Right lobe of liver (tissue), 6 donors: ENCODE results near the gene CCNG2. TPM values are rescaled to one million over a fixed set of nuclear protein-coding genes. Genes with fewer than 3 reads are reported as not detected.

ENCODE experiments used
- ATAC-seq, 4 donors: fragments of 200-7000 bp; cut with Tn5 transposase; one replicate each; pipeline ENCODE4 v1.9.1; 2020; ENCODE audit warnings: mild to moderate bottlenecking in 4 of 4, moderate library complexity in 4 of 4
- DNase-seq, 3 donors: peaks; one replicate each; pipeline ENCODE4 v3.0.0-alpha.2; 2020
- H3K27ac ChIP-seq, 3 donors: fragments of 200-600 bp; one replicate each; pipeline ENCODE4 v1.8.0; 2022
- H3K27me3 ChIP-seq, 2 donors: fragments of 200-600 bp; one replicate each; pipeline ENCODE4 v1.8.0; 2022
- H3K36me3 ChIP-seq, 4 donors: fragments of 200-600 bp; sonication (generic) in 1 of 4; one replicate each; pipeline versions ENCODE4 v1.5.1 to v1.8.0; 2017 to 2022; ENCODE audit warnings: control low read depth in 1 of 4
- H3K4me1 ChIP-seq, 4 donors: fragments of 200-600 bp; sonication (generic) in 1 of 4; one replicate each; pipeline versions ENCODE4 v1.5.1 to v1.8.0; 2017 to 2022; ENCODE audit warnings: control low read depth in 1 of 4
- H3K4me3 ChIP-seq, 3 donors: fragments of 200-600 bp; one replicate each; pipeline ENCODE4 v1.8.0; 2022
- H3K9me3 ChIP-seq, 4 donors: fragments of 200-600 bp; sonication (generic) in 1 of 4; one replicate each; pipeline versions ENCODE4 v1.5.1 to v1.8.0; 2017 to 2022; ENCODE audit warnings: control low read depth in 1 of 4
- POLR2A ChIP-seq: fragments of 450-650 bp; IDR thresholded peaks from one replicate; pipeline ENCODE4 v1.6.1; 2017; ENCODE audit warnings: antibody characterized with exemption, mild to moderate bottlenecking
- WGBS: methylation state at CpG from one replicate; pipeline ENCODE4 v1.1.6; 2018; ENCODE audit warnings: low coverage, low lambda C conversion rate; ENCODE audit not compliant: insufficient coverage; ENCODE audit errors: missing lambda C conversion rate; 5-methylcytosine and 5-hydroxymethylcytosine counted together
- intact Hi-C, 2 donors: fragments of 100-400 bp; cut with DNase I; formaldehyde crosslinking; loops; one replicate each; pipeline versions ENCODE4 v1.11.2 to v1.14.1; 2022
- total RNA-seq, 6 experiments: library from RNA; depleted of rRNA in 2 of 6; stranded (reverse); fragments of >200 nt in 2 of 6; fragmentation: NEBNext Ultra II Directional in 3 of 6; extraction: Animal tissue kit (Norgen Biotek cat#: 25700) in 3 of 6; gene quantifications; one replicate each; pipeline versions ENCODE4 v1.1.0 to v1.2.4, GENCODE V29; 2016 to 2023
- TF ChIP-seq, protein P1 (sequence below), 4 donors: fragments of 200-600 bp in 3 of 4; fragments of 450-650 bp in 1 of 4; IDR thresholded peaks; one replicate each; pipeline versions ENCODE4 v1.5.1 to v1.8.0; 2016 to 2022; ENCODE audit warnings: antibody characterized with exemption in 4 of 4, mild to moderate bottlenecking in 2 of 4
- donor health status: DM: no; HTN: yes; CAD: no.
- donor health status: DM: no; HTN: no; CAD: no.
- donor health status: DM: no; HTN: no; CAD: no.
- donor health status: DM: no; HTN: yes; CAD: no.
- donor health status: DM: no; HTN: yes; CAD: no.

CCNG2 gene
- total RNA-seq, 6 experiments from 2014 or later = 3.3 to 15.6 (median 6.1) TPM

DNA sequence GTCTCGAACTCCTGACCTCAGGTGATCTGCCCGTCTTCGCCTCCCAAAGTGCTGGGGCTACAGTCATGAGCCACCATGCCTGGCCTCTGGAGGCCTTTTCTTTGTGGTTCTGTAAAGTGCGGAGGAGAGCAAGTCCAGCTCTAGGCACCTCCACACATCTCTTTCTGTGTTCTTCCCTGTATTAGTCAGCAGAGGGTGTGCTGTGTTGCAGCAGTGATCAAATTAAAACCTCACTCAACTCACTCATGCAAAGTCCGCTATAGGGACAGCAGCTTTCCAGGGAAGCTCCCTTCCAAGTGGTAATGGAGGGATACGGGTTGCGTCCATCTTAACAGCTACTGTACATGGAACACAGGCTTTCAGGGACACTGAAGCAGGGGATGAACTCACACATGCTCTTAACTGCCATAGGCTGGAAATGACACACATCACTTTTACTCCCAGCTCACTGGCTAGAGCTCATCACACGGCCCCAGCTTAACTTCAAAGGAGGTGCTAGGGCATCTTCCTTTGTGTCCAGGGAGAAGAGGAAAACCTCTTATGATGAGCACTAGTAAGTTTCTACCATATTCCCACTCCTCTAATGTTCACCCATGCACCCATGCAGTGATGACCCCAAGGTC is 36.0 kb upstream of the CCNG2 start:
- ATAC-seq (no peak), DNase-seq (no peak)
- H3K27ac ChIP-seq = no peak overlapping the region
- 89% methylated on average over 1 of the region's 8 CpGs for WGBS
- TF ChIP-seq, protein P1, sequence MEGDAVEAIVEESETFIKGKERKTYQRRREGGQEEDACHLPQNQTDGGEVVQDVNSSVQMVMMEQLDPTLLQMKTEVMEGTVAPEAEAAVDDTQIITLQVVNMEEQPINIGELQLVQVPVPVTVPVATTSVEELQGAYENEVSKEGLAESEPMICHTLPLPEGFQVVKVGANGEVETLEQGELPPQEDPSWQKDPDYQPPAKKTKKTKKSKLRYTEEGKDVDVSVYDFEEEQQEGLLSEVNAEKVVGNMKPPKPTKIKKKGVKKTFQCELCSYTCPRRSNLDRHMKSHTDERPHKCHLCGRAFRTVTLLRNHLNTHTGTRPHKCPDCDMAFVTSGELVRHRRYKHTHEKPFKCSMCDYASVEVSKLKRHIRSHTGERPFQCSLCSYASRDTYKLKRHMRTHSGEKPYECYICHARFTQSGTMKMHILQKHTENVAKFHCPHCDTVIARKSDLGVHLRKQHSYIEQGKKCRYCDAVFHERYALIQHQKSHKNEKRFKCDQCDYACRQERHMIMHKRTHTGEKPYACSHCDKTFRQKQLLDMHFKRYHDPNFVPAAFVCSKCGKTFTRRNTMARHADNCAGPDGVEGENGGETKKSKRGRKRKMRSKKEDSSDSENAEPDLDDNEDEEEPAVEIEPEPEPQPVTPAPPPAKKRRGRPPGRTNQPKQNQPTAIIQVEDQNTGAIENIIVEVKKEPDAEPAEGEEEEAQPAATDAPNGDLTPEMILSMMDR (IDR thresholded peaks at IDR 0.05) = no peak
- TF ChIP-seq POLR2A = no peak
- intact Hi-C loops = no loop called here
- H3K4me1 ChIP-seq = no peaks in the 10 kb centered on the region
- no peaks in the 10 kb centered on the region for H3K36me3 ChIP-seq
- no peaks in the 10 kb centered on the region for H3K9me3 ChIP-seq
- no peak overlapping the region for H3K4me3 ChIP-seq
- no peaks in the 10 kb centered on the region for H3K27me3 ChIP-seq

DNA sequence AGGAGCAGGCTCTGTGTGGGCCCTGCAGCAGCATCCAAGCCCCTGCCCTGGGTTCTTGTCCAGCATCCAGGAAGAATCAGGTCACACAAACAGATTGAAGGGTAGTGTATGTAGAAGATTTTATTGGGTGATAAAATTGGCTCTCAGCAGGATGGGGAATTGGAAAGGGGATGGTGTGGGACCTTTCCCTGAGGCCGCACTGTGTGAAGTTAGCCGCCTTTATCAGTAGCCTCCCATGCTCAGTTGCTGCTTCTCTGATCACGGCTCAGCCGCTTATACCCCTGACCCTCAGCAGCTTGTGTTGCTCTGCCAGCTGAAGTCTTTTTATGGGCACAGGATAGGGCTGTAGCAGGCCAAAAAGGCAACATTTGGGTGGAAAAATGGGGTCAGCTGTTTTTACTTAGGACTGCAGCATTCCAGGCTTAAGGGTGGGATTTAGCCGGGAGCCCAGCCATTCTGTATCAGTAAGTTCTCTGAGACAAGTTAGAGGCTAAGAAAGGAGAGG is 35.2 kb upstream of the CCNG2 start:
- no peaks in the 10 kb centered on the region for H3K4me1 ChIP-seq
- intact Hi-C loops = no loop called here
- no peaks in the 10 kb centered on the region for H3K27me3 ChIP-seq
- H3K36me3 ChIP-seq = no peaks in the 10 kb centered on the region
- H3K4me3 ChIP-seq = no peak overlapping the region
- TF ChIP-seq, protein P1 (IDR thresholded peaks at IDR 0.05) = no peak
- TF ChIP-seq POLR2A = no peak
- H3K27ac ChIP-seq = no peak overlapping the region
- DNase-seq (no peak), ATAC-seq (peak in 1 of 4 donors; percentile 22)
- WGBS = 75% methylated on average over 2 of the region's 5 CpGs
- no peaks in the 10 kb centered on the region for H3K9me3 ChIP-seq

DNA sequence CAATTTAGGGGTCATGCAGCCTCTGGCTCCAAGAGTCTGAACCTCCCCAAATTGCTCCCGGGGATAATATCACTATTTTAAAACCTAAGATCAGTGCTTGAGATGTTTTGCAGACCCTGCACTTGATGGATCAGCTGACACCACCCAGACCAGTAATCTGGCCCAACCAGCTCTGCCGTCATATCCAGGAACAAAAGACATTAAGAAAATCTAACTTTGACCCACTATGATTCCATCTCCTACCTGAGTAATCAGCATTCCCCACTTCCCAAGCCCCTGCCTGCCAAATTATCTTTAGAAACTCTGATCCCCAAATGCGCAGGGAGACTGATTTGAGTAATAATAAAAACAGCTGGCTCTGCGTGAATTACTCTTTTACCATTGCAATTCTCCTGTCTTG is 34.4 kb upstream of the CCNG2 start:
- TF ChIP-seq, protein P1 (IDR thresholded peaks at IDR 0.05) = no peak
- no peak for TF ChIP-seq POLR2A
- Histone ChIP-seq H3K4me3 (no peak overlapping the region), H3K27ac (no peak overlapping the region), H3K36me3 (no peaks in the 10 kb centered on the region), H3K27me3 (no peaks in the 10 kb centered on the region), H3K9me3 (no peaks in the 10 kb centered on the region), H3K4me1 (no peaks in the 10 kb centered on the region)
- no peak for ATAC-seq
- 69% methylated on average over 3 of the region's 4 CpGs for WGBS
- intact Hi-C loops = no loop called here
- no peak for DNase-seq

DNA sequence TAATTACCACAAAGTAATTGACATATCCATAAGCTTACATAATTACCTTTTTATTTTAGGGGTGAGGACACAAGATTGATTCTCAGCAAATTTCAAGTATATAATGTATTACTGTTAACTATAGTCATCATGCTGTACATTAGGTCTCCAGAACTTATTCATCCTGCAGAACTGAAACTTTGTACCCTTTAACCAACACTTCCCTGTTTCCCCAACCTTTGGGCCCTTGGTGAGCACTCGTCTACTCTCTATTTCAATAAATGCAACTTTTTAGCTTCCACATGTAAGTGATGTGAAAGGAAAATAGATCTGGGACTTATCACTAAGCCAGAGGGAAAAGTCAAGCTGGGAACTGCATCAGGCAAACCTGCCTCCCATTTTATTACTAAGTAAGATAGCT is 33.6 kb upstream of the CCNG2 start:
- ATAC-seq (no peak), DNase-seq (no peak)
- intact Hi-C loops = no loop called here
- Histone ChIP-seq H3K27me3 (no peaks in the 10 kb centered on the region), H3K9me3 (no peaks in the 10 kb centered on the region), H3K27ac (no peak overlapping the region), H3K36me3 (no peaks in the 10 kb centered on the region), H3K4me3 (no peak overlapping the region), H3K4me1 (no peaks in the 10 kb centered on the region)
- WGBS = 50% methylated on average over 1 of the region's 1 CpG
- TF ChIP-seq, protein P1 (IDR thresholded peaks at IDR 0.05) = no peak
- no peak for TF ChIP-seq POLR2A
